CMK (cell line): ENCODE measurements around the gene CCL3.
"Not testable (repeated sequence)": the region's sequence is repeated elsewhere in the genome, so short reads cannot be mapped to it uniquely, and the experiment has no call there.

Source experiments
- DNase-seq: peaks from one replicate; pipeline ENCODE4 v3.0.0-alpha.2; 2010; ENCODE audit warnings: low read depth

The CCL3 gene

DNA sequence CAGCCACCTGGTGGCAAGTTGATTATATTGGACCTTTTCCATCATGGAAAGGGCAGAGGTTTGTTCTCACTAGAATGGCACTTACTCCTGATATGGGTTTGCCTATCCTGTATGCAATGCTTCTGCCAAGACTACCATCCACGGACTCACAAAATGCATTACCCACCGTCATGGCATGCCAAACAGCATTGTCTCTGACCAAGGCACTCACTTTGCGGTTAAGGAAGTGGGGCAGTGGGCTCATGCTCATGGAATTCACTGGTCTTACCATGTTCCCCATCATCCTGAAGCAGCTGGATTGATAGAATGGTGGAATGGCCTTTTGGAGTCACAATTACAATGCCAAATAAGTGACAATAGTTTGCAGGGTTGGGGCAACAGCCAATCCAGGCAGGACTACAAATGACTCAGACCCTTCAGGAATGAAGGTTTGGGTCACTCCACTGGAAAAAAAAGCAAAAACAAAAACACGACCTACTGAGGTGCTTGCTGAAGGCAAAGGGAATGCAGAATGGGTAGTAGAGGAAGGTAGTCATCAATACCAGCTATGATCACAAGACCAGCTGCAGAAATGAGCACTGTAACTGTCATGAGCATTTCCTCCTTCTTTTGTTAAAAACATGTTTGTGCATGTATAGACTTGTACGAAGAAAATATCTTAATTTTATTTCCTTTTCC lies 25.2 kb upstream of the CCL3 start:
- not testable (repeated sequence) for DNase-seq

DNA sequence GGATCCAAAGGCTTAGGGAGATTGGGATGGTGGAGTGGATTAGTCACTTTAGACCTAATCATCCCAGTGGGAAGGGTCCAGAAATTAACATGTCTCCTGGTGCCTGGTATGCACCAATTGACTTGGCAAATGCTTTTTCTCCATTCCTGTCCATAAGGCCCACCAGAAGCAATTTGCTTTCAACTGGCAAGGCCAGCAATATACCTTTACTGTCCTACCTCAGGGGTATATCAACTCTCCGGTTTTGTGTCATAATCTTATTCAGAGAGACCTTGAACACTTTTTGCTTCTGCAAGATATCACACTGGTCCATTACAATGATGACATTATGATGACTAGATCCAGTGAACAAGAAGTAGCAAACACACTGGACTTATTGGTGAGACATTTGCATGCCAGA lies 23.2 kb upstream of the CCL3 start:
- DNase-seq = not testable (repeated sequence)

DNA sequence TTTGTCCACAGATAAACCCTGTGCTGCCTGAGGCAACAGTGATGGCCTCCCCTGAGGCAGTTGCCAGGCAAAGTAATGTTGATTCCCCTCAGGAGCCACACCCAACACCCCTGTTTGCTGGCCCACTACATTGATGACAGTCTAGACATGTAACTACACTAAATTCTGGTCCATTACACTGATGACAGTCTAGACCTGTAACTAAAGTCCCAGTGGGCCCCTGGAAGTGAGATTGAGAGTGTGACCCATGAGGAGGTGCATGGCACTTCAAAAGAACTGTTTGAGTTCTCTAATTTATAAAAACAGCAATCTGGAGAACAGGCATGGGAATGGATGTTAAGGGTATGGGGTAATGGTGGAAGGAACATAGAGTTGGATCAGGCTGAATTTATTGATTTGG lies 22.6 kb upstream of the CCL3 start:
- no peak for DNase-seq

DNA sequence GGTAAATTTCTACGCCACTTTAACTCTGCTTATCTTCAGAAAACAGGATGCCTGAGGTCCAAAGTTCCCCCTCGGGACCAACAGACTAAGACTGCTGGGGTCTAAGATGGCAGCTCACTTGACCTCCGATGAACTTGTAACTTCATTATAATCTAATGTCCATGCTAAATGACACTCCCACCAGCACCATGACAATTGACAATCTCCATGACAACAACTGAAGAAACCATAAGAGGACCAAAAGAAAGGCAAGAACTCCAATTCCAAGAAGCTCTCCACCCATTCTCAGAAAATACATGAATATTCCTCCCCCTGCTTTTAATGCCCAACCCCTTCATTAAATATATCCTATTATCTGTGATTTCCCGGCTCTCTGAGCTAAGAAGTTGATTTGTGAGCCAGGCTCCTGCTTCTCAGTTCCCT lies 21.1 kb upstream of the CCL3 start:
- no peak for DNase-seq

DNA sequence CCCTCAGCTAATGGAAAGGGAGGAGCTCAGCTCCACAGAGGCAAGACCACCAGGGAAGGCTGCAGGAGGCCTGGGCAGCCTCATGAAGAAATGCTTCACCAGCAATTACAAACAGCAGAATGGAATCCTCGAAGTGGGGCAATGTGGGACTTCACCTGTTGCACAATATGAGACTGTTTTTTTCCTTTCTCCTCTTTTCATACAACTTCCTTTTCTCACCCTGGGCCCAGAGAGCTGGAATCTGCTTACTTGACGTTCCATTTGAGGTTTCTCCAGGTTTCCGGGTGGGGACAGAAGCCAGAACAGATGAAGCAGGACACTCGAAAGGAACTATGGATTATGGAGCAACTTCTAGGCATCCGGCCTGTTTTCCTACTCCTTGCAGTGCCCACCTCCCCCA lies 18.3 kb upstream of the CCL3 start:
- DNase-seq = not testable (repeated sequence)

DNA sequence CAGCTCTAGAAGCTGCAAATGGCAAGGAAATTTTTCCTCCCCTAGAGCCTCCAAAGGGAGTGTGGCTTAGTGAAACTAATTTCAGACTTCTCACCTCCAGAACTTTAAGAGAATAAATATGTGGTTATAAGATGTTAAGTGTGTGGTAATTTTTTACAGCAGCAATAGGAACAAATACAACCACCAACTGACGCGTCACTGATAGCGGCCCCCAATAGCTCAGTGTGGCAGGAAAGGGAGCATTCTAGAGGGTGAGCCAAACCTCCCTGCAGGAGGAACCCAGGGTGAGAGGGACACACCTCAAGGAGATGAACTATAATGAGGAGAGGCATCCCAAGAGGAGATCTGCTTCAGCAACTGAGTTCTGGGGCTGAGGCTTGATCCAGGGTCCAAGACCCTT lies 17.7 kb upstream of the CCL3 start:
- DNase-seq = no peak

DNA sequence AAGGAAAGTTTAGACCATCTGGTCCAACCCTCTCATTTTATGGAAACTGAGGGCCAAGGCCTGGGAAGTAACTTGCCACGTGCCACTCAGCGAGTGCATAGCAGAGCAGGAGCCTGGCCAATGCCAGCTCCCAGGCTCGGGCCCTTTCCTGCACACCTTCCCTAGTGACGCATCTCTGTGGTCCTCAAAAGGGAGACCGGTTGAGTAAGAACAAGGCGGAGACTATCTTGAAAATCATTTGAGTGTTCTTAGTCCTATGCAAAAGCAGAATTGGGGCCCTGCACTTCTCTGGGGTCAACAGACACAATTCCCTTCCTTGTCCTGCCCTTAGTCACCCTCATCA lies 16.5 kb upstream of the CCL3 start:
- DNase-seq = no peak

DNA sequence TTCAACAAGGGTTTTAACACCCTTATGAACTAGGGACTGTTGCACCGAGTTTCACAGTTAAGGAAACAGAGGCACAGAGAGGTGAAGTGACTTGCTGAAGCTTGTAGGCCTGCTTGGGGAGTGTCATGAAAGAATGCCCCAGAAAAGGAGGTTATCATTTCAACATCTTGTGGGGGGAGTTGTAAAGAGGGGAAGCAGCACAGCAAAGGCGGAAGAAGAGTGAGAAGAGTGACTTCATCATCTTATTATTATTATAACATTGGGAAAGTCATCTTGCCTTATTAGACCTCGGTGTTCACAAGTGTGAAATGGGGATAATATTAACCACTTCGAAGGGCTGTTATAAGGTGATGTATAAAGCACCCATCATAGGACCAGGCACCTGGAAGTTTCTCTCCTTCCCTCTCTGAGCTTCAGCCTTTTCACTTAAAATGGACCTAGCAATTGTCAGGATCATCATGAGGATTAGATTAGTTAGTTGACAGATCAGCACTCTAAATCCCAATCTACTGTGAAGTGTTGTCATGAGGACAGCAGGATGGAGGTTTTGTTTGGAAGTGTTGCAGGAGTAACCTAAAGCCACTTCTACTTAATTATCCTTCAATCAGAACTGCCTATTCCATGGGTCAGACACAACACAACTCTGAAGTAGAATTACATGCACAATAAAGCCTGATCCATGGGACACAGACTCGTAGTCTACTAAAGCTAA lies 16.0 kb upstream of the CCL3 start:
- DNase-seq = no peak

DNA sequence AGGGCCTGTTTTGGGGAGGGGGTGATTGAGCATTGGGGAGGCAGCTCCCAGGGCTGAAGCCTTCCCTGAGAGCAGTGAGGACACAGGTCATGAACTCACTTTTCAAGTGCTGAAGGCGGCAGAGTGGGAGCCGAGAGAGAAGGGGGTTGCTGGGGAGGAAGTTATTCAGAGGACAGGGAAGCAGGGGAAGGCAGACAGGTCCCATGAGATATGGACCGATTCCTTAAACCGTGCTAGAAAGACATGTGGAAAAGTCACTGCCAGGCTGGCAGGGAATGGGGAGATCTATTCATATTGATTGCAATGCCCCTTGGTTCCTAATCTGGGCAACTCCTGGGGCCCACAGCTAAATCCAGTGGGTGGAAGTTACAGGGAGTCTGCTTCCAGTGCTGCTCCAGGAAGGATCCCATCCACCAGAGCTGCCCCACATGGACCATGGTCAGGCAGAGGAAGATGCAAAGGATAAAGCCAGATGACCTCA lies 14.8 kb upstream of the CCL3 start:
- no peak for DNase-seq

DNA sequence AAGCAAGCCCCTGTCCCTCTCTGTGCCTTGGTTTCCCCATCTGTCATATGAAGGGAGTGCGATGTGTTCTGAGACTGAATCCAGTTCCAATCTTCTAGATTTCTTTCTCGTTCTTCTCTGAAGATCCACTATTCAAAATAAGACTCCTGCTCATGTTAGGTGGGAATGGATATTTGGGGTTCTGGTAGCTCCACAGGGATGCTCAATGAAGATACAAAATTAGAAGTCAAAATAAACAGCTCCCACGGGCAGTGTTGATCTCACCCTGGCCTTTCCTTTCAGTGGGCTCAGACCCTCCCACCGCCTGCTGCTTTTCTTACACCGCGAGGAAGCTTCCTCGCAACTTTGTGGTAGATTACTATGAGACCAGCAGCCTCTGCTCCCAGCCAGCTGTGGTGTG lies 14.3 kb upstream of the CCL3 start:
- DNase-seq = not testable (repeated sequence)

DNA sequence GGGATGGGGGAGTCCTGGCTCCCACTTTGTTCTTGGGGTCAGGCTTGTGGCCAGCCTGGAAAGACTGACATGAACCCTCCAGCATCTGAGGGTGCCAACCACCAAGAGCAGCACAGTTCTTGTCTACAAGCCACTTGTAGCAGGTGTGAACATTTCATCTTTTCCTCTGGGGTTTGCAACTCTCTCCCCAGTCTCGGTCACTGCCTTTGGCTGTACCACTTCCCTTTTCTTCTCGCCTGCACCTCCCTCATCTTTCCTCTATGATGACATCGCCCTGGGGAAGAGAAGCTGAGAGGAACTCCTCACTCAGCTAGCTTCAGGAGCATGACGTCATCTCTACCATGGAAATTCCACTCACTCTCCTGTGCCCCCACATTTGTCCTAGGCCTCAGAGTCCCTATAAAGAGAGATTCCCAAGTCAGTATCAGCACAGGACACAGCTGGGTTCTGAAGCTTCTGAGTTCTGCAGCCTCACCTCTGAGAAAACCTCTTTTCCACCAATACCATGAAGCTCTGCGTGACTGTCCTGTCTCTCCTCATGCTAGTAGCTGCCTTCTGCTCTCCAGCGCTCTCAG lies 13.5 kb upstream of the CCL3 start, which contains the start of gene CCL4:
TSS of gene CCL4 (plus strand) at position 427 of the 575 bp plus-strand sequence. CDS start at position 506, 79 bp downstream.
- DNase-seq = not testable (repeated sequence)

DNA sequence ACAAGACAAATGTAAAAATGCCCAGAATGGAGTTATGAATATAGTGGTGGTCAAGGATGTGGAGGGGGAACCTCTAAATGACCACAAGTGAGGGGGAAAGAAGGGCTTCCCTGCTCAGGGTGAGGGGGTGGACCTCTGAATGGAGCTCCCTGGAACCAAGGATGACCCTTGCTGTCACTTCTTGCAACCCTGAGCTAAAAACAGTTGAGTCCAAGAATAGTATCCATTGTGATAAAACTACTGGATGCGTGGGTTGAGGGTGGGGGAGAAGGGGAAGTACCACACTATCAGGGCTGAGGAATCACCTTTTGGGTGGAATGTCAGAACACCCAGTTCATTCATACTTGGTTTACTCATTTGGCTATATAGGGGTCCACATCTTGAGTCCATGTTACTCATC lies 9.1 kb upstream of the CCL3 start:
- DNase-seq = not testable (repeated sequence)

DNA sequence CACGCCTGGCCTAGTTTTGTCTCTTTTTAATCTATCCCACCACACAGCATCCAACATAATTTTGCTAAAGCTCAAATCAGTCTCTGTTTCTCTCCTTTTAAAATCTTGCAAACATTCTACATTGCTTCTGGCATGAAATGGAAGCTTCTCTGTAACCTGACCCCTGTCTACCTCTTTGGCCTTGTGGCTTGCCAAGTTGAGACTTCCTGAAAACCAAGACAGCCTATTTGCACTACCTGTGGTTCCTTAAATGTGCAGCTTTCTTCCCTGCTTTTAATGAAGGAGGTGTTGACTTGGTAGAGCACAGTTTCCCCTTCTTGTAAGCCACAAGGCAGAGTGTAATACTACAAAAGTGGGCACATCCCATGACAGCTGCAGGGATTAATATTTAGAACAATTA lies 6.0 kb upstream of the CCL3 start:
- no peak for DNase-seq

DNA sequence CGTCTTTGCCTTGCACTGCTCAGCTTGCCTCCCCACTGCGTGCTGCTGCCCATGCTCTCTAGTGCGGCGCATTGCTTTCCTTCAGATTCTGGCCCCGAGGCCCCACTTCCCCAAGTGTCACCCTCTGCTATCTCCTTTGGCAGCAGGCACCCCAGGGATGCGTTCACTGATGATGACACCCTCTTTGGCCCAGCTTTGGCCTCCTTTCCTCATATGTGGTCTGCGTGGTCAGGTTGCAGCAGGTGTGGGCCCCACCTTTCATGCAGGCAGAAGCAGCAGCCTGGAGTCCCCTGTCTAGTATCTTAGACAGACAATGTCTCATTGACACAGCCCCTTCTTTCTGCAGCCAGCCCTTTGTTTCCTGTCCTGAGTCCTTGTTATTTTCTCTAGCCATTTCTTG lies 4.8 kb upstream of the CCL3 start:
- no peak for DNase-seq

DNA sequence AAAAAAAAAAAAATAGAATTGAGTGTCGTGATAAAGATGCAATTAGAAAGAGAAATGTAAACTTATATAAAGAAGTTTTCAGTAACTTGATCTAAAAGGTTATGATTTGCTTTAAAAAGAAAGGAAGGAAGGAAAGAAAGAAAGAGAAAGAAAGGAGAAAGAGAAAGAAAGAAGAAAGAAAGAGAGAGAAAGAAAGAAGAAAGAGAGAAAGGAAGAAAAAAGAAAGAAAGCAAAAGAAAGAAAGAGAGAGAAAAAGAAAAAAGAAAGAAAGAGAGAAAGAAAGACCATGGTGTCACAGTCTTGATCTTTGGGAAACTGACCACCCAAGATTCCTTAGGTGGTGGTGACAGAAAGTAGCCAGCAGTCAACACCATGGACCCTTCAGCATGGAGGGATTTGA lies 4.3 kb upstream of the CCL3 start:
- no peak for DNase-seq

DNA sequence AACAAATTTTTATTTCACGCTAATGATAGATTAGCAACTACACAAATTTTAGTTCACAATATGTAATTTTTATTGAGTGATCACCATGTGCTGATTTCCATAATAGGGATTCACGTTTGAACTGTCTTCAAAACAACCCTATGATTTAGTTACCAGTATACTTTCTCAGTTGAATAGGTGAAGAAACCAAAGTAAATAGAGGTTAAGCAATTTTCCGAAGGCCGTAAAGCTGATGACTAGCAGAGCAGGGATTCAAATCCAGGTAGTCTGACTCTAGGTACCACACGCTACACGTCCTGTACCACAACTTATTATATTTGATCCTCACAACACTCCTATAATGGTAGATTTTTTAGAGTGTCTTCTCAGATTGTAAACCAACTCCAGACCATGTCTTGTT lies 2.8 kb upstream of the CCL3 start:
- DNase-seq = not testable (repeated sequence)

DNA sequence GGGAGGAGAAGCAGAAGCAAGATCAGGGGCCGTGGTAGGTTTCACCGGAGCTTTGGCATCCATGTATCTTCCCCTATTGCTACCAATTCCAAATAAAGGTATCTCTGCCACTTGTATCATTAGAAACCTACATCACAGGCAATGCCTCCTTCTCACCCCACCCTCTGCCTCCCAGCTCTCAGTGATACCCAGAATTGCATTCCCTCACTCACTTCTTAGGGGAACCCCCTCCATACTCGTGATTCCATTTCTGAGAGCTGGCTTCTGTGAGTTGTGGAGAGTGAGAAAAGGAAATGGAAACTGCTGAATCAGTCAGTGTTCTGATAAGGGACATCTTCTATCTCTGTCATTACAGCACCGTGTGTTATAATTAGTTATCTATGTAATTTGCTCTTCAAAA lies 2.3 kb upstream of the CCL3 start:
- DNase-seq = no peak

DNA sequence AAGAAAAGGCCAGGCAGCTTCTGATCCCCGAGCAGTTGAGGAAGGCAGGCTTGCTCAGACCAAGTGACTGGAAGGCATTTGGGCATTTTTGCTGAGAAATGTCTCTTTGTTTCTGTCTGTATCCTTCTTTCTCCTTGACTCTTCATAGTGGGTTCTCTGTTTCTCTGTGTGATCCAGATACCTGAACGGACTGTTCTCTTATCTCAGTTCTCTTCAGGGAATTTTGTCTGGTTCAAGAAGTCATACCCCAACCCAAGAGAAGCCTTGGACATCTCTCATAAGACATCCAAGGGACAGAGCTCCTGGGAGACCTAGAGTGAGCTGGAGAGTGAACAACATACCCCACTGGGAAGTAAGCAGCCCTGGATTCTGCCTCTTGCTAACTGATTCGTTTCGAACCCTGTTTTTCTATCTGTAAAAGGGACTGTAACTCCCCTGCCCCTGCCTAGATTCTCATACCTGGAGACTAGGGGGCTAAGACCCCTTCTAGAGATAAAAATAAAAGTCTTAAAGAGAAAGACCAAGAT lies 541 bp downstream of the CCL3 start:
- no peak for DNase-seq

DNA sequence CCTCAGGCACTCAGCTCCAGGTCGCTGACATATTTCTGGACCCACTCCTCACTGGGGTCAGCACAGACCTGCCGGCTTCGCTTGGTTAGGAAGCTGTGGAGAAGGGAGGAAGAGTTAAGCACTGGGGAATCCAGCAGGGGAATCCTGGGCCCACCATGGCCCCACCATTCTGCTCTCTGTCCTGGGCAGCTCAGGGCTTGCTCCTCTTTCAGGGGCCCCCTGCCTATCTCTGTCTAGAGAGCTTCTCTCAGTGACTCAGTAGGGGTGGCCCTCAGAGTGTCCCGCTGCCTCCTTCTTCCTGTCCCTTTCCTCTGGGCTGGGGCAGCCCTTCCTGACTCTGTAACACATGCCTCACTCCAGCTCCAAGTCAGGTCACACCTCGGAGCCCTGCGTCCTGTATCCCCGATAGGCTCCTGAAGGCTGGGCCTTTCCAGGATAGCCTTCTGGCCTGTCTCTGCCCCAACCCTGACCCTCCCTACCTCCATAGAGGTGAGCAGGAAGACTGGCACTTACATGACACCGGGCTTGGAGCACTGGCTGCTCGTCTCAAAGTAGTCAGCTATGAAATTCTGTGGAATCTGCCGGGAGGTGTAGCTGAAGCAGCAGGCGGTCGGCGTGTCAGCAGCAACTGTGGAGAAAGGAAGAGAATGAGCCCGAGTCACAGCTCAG lies 1.1 kb downstream of the CCL3 start:
- no peak for DNase-seq

DNA sequence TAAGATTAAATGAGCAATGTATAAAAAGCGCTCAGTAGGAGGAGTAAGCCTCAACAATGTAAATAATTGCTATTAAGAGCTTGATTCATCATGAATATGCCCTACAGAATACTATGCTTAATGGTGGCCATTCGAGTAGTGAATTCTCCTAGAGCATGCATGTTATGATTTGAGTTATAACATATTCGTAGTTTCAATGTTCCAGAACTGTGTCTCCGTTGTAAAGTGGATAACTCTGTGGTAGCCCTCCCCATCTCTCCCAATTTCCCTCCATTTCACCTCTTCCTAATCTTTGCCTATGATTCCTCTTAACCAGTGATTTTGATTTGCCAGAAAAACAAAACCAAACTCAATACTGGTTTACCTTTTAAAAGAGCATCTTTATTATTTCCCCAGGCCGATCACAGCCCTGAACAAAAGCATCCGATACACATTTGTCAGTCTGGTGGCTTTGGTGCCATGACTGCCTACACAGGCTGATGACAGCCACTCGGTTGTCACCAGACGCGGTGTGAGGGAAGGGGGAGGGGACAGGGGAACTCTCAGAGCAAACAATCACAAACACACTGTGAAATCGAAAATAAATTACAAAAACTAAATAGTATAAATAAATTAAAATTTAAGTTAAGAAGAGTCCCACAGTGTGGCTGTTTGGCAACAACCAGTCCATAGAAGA lies 1.9 kb downstream of the CCL3 start:
- not testable (repeated sequence) for DNase-seq

DNA sequence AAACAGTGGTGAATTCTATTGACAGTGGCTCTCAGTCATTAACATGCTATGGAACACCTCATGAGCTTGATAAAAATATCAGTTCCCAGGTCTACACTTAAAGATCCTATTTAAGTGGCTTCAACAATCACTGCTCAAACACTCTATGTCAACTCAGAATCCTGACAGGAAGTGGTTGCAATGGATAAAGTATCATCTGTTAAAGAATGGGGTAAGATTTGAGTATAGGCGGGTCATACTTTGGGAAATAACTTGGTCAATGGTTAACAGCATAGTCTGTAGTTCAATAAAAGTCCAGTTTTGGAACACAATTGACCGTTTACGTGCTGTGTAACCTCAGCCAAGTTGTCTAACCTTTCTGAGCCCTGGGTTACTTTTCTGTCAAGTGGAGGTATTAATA lies 2.5 kb downstream of the CCL3 start:
- DNase-seq = not testable (repeated sequence)

DNA sequence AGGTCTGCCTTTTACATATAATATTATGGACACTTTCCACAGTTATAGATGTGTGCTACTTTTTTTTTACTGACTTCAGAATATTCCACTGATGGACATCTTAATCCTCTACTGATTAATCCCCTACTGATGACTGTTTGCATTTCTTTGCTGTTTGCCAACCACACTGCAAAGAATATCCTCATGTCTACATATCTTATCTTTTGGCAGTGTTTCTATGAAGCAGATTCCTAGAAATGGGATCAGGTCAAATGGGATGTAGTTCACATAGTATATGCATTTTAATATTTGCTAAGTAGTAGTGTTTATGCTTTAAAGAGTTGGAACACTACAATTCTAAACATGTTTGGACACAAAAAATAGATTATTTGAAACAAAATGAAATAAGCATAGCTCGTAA lies 3.2 kb downstream of the CCL3 start:
- DNase-seq = no peak
